Esophagus squamous epithelium (tissue), 4 donors: ENCODE results near the gene TDRD9.
A peak's percentile ranks its signal among the peaks of the same experiment; 100 is the strongest.

Experiments
- POLR2A ChIP-seq, 4 donors: fragments of 450-650 bp; IDR thresholded peaks; one replicate each; pipeline ENCODE4 v1.6.1; 2017; ENCODE audit warnings: antibody characterized with exemption in 4 of 4, mild to moderate bottlenecking in 4 of 4, moderate library complexity in 3 of 4
- TF ChIP-seq, protein P1 (sequence below), 6 experiments: fragments of 450-650 bp in 4 of 6; fragments of 200-600 bp in 2 of 6; sonication (generic) in 2 of 6; IDR thresholded peaks; one replicate each; pipeline ENCODE4 v1.5.1; 2016 to 2019; ENCODE audit warnings: antibody characterized with exemption in 6 of 6, mild to moderate bottlenecking in 4 of 6, moderate library complexity in 4 of 6

GRCh38 chr14:103879570-103880347, 48.5 kb upstream of the TDRD9 start:
- TF ChIP-seq, protein P1, sequence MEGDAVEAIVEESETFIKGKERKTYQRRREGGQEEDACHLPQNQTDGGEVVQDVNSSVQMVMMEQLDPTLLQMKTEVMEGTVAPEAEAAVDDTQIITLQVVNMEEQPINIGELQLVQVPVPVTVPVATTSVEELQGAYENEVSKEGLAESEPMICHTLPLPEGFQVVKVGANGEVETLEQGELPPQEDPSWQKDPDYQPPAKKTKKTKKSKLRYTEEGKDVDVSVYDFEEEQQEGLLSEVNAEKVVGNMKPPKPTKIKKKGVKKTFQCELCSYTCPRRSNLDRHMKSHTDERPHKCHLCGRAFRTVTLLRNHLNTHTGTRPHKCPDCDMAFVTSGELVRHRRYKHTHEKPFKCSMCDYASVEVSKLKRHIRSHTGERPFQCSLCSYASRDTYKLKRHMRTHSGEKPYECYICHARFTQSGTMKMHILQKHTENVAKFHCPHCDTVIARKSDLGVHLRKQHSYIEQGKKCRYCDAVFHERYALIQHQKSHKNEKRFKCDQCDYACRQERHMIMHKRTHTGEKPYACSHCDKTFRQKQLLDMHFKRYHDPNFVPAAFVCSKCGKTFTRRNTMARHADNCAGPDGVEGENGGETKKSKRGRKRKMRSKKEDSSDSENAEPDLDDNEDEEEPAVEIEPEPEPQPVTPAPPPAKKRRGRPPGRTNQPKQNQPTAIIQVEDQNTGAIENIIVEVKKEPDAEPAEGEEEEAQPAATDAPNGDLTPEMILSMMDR (IDR thresholded peaks at IDR 0.05): peak in 1 of 6 experiments; percentile 16
- TF ChIP-seq POLR2A (IDR thresholded peaks at IDR 0.05): no peak
